PC-3 (cell line): ENCODE measurements around the gene MCFD2. TPM values are rescaled to one million over a fixed set of nuclear protein-coding genes. Genes with fewer than 3 reads are reported as not detected.

ENCODE experiments used
- ATAC-seq: fragments of 200-7000 bp; cut with Tn5 transposase; 2 replicates; pipeline ENCODE4 v1.9.1; 2020; ENCODE audit warnings: mild to moderate bottlenecking, moderate library complexity
- BruUV-seq: library from RNA; stranded (reverse); fragments of 400-500 nt; replicated peaks from 2 replicates; lab custom pipeline; 2021; lab: Mats Ljungman, UMichigan
- CTCF ChIA-PET: fragments of 300-600 bp; sonication (Branson Sonifier 250); formaldehyde crosslinking; loops from one replicate; lab custom pipeline; 2022; ENCODE audit warnings: antibody characterized with exemption; lab: Charles Lee
- POLR2A ChIA-PET: fragments of 300-600 bp; sonication (Branson Sonifier 250); formaldehyde crosslinking; loops from one replicate; lab custom pipeline; 2022; ENCODE audit warnings: antibody characterized with exemption; ENCODE audit not compliant: unreplicated experiment; lab: Charles Lee
- DNase-seq: peaks from one replicate; pipeline ENCODE4 v3.0.0-alpha.2; 2015
- H2AFZ ChIP-seq: fragments of 300-600 bp; sonication (generic); 2 replicates; pipeline ENCODE4 v1.6.0; 2016; ENCODE audit warnings: antibody characterized with exemption, low read length
- H3F3A ChIP-seq: fragments of 300-600 bp; sonication (generic); one replicate; pipeline ENCODE4 v1.6.0; 2017; ENCODE audit warnings: antibody characterized with exemption, low read length, control low read depth, mild to moderate bottlenecking; ENCODE audit not compliant: unreplicated experiment
- H3K27ac ChIP-seq: fragments of 300-600 bp; sonication (generic); 2 replicates; pipeline ENCODE4 v1.5.1; 2016; ENCODE audit warnings: mild to moderate bottlenecking, low read length
- H3K27me3 ChIP-seq: fragments of 300-600 bp; sonication (generic); 2 replicates; pipeline ENCODE4 v1.6.1; 2016; ENCODE audit warnings: low read length, mixed read lengths
- H3K36me3 ChIP-seq: fragments of 300-600 bp; sonication (generic); 2 replicates; pipeline ENCODE4 v1.6.1; 2016; ENCODE audit warnings: low read depth, mixed run types, low read length, mixed read lengths
- H3K4me1 ChIP-seq: fragments of 300-600 bp; sonication (generic); 2 replicates; pipeline ENCODE4 v1.5.1; 2016; ENCODE audit warnings: low read length; ENCODE audit not compliant: insufficient read depth
- H3K4me2 ChIP-seq: fragments of 300-600 bp; sonication (generic); 2 replicates; pipeline ENCODE4 v1.6.0; 2016; ENCODE audit warnings: low read length
- H3K4me3 ChIP-seq: fragments of 300-600 bp; sonication (generic); 2 replicates; pipeline ENCODE4 v1.5.1; 2016; ENCODE audit warnings: mild to moderate bottlenecking, low read length, mixed read lengths
- H3K79me2 ChIP-seq: fragments of 300-600 bp; sonication (generic); 2 replicates; pipeline ENCODE4 v1.6.1; 2017; ENCODE audit warnings: low read length, mixed read lengths
- H3K9ac ChIP-seq: fragments of 300-600 bp; sonication (generic); 2 replicates; pipeline ENCODE4 v1.6.0; 2016; ENCODE audit warnings: mild to moderate bottlenecking, low read length
- H3K9me2 ChIP-seq: fragments of 300-600 bp; sonication (generic); replicated peaks from 2 replicates; pipeline ENCODE4 v1.6.1; 2016; ENCODE audit warnings: mixed run types, low read length, mixed read lengths
- H3K9me3 ChIP-seq: fragments of 300-600 bp; sonication (generic); 2 replicates; pipeline ENCODE4 v1.6.1; 2016; ENCODE audit warnings: low read length, mixed read lengths
- H4K20me1 ChIP-seq: fragments of 300-600 bp; sonication (generic); 2 replicates; pipeline ENCODE4 v1.6.1; 2016; ENCODE audit warnings: low read length, mixed read lengths
- CTCF ChIP-seq: fragments of 300-600 bp; sonication (generic); conservative IDR thresholded peaks from 2 replicates; pipeline ENCODE4 v1.5.1; 2017; ENCODE audit warnings: antibody characterized with exemption, low read depth, mild to moderate bottlenecking, low read length
- EZH2 ChIP-seq: fragments of 300-600 bp; sonication (generic); IDR thresholded peaks from one replicate; pipeline ENCODE4 v1.6.1; 2017; ENCODE audit warnings: antibody characterized with exemption, mild to moderate bottlenecking, low read length; ENCODE audit not compliant: unreplicated experiment
- EZH2phosphoT487 ChIP-seq: fragments of 300-600 bp; sonication (generic); IDR thresholded peaks from 2 replicates; pipeline ENCODE4 v1.6.1; 2018; ENCODE audit warnings: mild to moderate bottlenecking, antibody characterized with exemption, low read length, borderline replicate concordance
- intact Hi-C: fragments of 100-400 bp; cut with micrococcal nuclease; formaldehyde crosslinking; loops from 2 replicates; pipeline ENCODE4 v1.9.0; 2023
- total RNA-seq: library from RNA; depleted of rRNA; stranded (reverse); fragments of >200 nt; gene quantifications from 2 replicates; pipeline ENCODE4 v1.2.3, GENCODE V29; 2014

The MCFD2 gene
- total RNA-seq, 1 experiment from 2014 or later, result 112 TPM

- H3K4me2 ChIP-seq, result no peak overlapping the region
- no peak overlapping the region for H3K4me3 ChIP-seq
- H2AFZ ChIP-seq, result no peak overlapping the region
- H3K27me3 ChIP-seq, result no peaks in the 10 kb centered on the region
- H3F3A ChIP-seq, result no peaks in the 10 kb centered on the region
- H3K9me3 ChIP-seq, result no peaks in the 10 kb centered on the region
- intact Hi-C loops, result no loop called here
- H3K27ac ChIP-seq, result peak overlapping the region; percentile 19
- no TSS peak for BruUV-seq
- TF ChIP-seq CTCF (no peak), EZH2 (no peak), EZH2phosphoT487 (no peak)
- H3K9me2 ChIP-seq, result no peaks in the 10 kb centered on the region
- POLR2A ChIA-PET, result interaction anchor here (0.6 kb wide), 1 partner anchor 649 kb away, joined by 4 read pairs; no protein-coding TSS in a partner anchor
- DNase-seq (peak; percentile 25), ATAC-seq (no peak)
- CTCF ChIA-PET, result no interaction called here
- no peaks in the 10 kb centered on the region for H3K36me3 ChIP-seq
- H3K9ac ChIP-seq, result no peak overlapping the region
- peaks cover 23% of the 10 kb centered on the region for H3K4me1 ChIP-seq
- no peaks in the 10 kb centered on the region for H4K20me1 ChIP-seq
- no peaks in the 10 kb centered on the region for H3K79me2 ChIP-seq
Observed at GRCh38 chr2:46887028-46887885, 28.3 kb downstream of the MCFD2 start.

DNA sequence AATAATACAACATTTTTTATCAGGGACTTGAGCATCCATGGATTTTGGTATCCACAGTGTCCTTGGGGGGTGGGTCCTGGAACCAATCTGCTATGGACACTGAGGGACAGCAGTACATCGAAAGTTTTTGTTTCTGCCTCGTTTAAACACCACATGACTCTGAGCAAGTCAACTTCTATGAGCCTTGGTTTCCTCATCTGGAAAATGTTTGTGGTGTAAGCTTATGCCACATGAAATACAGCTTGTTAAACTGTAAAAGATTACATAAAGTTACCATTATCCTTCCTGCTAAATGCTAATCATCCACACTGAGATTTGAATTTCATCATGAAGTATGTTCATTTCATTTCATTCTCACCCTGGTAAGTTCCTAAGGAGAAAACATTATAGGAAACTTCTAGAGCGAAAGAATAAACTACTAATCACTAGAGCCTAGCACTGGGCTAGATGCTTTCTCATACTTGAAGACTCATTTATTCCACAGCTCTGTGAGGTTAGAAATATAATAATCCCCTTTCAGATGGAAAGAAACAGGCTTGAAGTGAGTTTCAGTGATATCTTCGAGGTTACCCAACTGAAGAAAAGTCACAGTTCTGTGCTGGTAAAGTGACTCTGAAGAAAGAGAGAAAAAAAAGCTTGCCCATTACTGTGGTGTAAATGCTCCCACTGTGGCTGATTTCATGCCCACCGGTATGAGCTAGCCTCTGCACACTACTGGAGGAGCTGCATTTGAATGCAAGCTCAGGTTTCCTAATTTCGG, 29.2 kb downstream of the MCFD2 start:
- no peaks in the 10 kb centered on the region for H3F3A ChIP-seq
- H3K9ac ChIP-seq, result no peak overlapping the region
- DNase-seq (no peak), ATAC-seq (no peak)
- H3K4me2 ChIP-seq, result no peak overlapping the region
- no peak for TF ChIP-seq EZH2
- TF ChIP-seq CTCF, result no peak
- TF ChIP-seq EZH2phosphoT487, result no peak
- H4K20me1 ChIP-seq, result no peaks in the 10 kb centered on the region
- peak overlapping the region; percentile 19; the same call in 1 of the 2 replicates for H3K27ac ChIP-seq
- H3K9me3 ChIP-seq, result no peaks in the 10 kb centered on the region
- H3K27me3 ChIP-seq, result no peaks in the 10 kb centered on the region
- CTCF ChIA-PET, result no interaction called here
- intact Hi-C loops, result no loop called here
- no TSS peak for BruUV-seq
- POLR2A ChIA-PET, result no interaction called here
- no peak overlapping the region for H3K4me3 ChIP-seq
- no peaks in the 10 kb centered on the region for H3K9me2 ChIP-seq
- H3K79me2 ChIP-seq, result no peaks in the 10 kb centered on the region
- peaks cover 31% of the 10 kb centered on the region for H3K4me1 ChIP-seq
- no peaks in the 10 kb centered on the region for H3K36me3 ChIP-seq
- no peak overlapping the region for H2AFZ ChIP-seq
